DOHH2 (cell line): ENCODE results near the gene PMEL.

Experiments used
- CTCF ChIP-seq: fragments of 200-600 bp; sonication (generic); IDR thresholded peaks from one replicate; pipeline ENCODE4 v1.5.1; 2014; ENCODE audit warnings: antibody characterized with exemption, mild to moderate bottlenecking, low read depth, low read length; ENCODE audit not compliant: poor library complexity, severe bottlenecking
- EZH2phosphoT487 ChIP-seq: fragments of 200-600 bp; sonication (generic); IDR thresholded peaks from 2 replicates; pipeline ENCODE4 v1.6.1; 2017; ENCODE audit warnings: borderline replicate concordance, mild to moderate bottlenecking, antibody characterized with exemption, low read length, moderate library complexity, mixed read lengths

DNA sequence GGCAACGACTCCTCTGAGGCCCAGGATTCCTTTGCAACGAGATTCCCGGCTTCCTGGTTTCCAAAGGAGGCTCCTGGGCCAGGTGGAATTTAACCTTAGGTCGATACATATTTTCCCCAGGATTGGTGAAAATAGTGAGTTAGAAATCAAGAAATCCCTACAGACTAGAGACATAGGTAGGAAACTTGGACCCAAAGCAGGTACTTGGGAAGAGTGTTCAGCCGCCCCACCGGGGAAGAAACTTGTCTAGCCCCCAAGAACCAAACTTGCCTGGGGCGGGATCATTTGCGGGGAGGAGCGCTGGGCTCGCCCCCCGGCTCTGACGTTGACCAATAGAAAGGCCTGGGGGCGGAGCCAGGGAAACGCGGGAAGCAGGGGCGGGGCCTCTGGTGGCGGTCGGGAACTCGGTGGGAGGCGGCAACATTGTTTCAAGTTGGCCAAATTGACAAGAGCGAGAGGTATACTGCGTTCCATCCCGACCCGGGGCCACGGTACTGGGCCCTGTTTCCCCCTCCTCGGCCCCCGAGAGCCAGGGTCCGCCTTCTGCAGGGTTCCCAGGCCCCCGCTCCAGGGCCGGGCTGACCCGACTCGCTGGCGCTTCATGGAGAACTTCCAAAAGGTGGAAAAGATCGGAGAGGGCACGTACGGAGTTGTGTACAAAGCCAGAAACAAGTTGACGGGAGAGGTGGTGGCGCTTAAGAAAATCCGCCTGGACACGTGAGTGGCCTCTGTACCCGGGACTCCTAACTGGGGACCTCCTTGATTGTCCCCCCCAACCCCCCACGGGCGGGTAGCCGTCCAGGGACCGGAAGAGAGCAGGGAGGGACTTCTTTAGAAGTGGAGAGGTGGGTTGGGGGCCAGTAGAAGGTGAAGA is 803 bp upstream of the PMEL start, which contains the start of gene CDK2:
- no peak for TF ChIP-seq CTCF
- no peak for TF ChIP-seq EZH2phosphoT487
